ENCODE results near the gene CREB1.

DNA sequence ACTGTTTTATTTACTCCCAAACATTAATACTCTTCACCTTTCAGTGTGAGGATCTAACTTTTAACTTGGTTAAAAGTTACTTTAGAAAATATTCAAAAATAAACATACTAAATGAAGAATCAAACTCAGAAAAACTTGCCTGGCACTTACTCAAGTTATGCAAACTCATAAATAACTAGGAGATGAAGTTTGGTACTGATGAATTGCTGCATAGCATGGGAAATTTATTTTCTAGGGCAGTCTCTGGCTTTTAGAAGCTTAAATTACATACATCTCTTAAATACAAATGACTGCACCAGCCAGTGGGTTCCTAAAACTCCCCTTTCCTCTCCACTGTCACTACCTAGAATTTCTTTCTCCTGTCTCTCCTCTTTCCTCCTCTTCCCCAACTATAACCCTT, 46.7 kb upstream of the CREB1 start:
- TF ChIP-seq, protein P1, sequence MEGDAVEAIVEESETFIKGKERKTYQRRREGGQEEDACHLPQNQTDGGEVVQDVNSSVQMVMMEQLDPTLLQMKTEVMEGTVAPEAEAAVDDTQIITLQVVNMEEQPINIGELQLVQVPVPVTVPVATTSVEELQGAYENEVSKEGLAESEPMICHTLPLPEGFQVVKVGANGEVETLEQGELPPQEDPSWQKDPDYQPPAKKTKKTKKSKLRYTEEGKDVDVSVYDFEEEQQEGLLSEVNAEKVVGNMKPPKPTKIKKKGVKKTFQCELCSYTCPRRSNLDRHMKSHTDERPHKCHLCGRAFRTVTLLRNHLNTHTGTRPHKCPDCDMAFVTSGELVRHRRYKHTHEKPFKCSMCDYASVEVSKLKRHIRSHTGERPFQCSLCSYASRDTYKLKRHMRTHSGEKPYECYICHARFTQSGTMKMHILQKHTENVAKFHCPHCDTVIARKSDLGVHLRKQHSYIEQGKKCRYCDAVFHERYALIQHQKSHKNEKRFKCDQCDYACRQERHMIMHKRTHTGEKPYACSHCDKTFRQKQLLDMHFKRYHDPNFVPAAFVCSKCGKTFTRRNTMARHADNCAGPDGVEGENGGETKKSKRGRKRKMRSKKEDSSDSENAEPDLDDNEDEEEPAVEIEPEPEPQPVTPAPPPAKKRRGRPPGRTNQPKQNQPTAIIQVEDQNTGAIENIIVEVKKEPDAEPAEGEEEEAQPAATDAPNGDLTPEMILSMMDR (conservative IDR thresholded peaks at IDR 0.05; ENCODE audit: low read depth, low read length) = no peak
- TF ChIP-seq EZH2 (IDR thresholded peaks at IDR 0.05; ENCODE audit: low read length, unreplicated experiment) = no peak
- no peak for TF ChIP-seq EZH2phosphoT487 (IDR thresholded peaks at IDR 0.05; ENCODE audit: borderline replicate concordance, low read length)

Measured in PC-3 (cell line).